ENCODE data around the gene LIN37. TPM values are rescaled to one million over a fixed set of nuclear protein-coding genes. Genes with fewer than 3 reads are reported as not detected.
A peak's percentile ranks its signal among the peaks of the same experiment; 100 is the strongest.

The LIN37 gene
- total and polyA plus RNA-seq, 9 of the 15 experiments (the other 6 are each of a cell fraction or from before 2014, with no cell fraction given) = 1.2 to 12.5 (median 8.6) TPM

DNA sequence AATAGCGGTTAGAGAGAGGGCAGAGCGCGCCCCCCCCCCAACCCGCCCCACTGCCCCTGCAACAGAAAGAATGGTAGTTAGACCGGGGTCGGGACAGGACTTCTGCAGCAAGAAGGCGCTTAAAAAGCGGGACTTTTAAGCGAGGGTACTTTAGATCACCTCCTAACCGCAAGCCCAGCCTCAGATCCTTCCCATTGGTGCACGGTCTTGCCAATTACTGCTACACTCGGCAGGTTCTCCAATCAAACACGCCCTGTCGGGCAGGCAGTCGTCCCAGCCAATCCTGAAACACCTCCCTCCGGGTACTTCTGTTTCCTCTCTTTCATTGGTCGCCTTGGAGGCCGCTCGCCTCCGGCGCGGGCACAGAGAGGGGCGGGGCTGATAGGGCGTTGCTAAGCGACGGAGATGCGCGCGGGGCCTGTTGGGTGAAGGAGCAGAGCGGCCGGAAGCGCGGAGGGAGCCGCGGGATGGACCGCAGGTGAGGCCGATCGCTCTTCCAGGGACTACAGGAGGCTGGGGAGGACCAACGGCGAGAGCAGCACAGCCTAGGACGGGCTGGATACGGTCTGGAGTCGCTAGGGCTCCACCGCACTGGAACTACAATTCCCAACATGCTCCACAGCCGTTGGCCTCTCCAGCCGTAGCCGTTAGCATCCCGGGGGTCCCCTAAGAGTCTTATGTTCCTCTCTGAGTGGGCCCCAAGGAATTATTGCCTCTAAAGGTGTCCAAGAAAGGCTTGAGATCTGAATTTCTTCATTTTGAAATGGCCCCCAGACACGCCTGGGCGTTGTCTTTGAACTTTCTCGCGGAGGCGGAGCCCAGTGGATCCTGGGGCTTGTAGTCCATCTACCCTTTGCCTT is 9.6 kb downstream of the LIN37 start, which contains the start of gene PROSER3 (continued):
- TF ChIP-seq, protein P1, sequence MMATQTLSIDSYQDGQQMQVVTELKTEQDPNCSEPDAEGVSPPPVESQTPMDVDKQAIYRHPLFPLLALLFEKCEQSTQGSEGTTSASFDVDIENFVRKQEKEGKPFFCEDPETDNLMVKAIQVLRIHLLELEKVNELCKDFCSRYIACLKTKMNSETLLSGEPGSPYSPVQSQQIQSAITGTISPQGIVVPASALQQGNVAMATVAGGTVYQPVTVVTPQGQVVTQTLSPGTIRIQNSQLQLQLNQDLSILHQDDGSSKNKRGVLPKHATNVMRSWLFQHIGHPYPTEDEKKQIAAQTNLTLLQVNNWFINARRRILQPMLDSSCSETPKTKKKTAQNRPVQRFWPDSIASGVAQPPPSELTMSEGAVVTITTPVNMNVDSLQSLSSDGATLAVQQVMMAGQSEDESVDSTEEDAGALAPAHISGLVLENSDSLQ (IDR thresholded peaks at IDR 0.05) = peak; percentile 100
- peak; percentile 95 for TF ChIP-seq EGR1 (conservative IDR thresholded peaks at IDR 0.05)
- peak; percentile 64 for TF ChIP-seq ATF7 (IDR thresholded peaks at IDR 0.05)
- peak; percentile 73; the same call in 1 of the 2 replicates for TF ChIP-seq ZNF644 (tag; IDR thresholded peaks at IDR 0.05; ENCODE audit: low read depth)
- peak; percentile 51; the same call in 1 of the 2 replicates for TF ChIP-seq DMBX1 (CRISPR knock-in tag; IDR thresholded peaks at IDR 0.05; ENCODE audit: borderline replicate concordance)
- TF ChIP-seq, protein P2, sequence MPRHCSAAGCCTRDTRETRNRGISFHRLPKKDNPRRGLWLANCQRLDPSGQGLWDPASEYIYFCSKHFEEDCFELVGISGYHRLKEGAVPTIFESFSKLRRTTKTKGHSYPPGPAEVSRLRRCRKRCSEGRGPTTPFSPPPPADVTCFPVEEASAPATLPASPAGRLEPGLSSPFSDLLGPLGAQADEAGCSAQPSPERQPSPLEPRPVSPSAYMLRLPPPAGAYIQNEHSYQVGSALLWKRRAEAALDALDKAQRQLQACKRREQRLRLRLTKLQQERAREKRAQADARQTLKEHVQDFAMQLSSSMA (CRISPR knock-in tag; IDR thresholded peaks at IDR 0.05) = peak; percentile 90
- peak; percentile 19 to 92; a peak in 2 of 4 replicates for TF ChIP-seq SIN3A (IDR thresholded peaks at IDR 0.05; ENCODE audit: borderline replicate concordance in 2 of 2, control insufficient read depth in 1 of 2, low read depth in 2 of 2, low read length in 2 of 2)
- no peak for TF ChIP-seq ZFP36 (IDR thresholded peaks at IDR 0.05; ENCODE audit: low read depth, low read length, partially characterized antibody)
- no peak for TF ChIP-seq TFAM (CRISPR knock-in tag; conservative IDR thresholded peaks at IDR 0.05)
- TF ChIP-seq BRD4 (IDR thresholded peaks at IDR 0.05) = 0 out of 2 replicates have a peak, but pooled peaks have one; percentile 53
- peak; percentile 60 for TF ChIP-seq L3MBTL2 (IDR thresholded peaks at IDR 0.05)
- peak in 2 of 3 experiments; percentile 62 to 89 for TF ChIP-seq YY1 (IDR thresholded peaks at IDR 0.05; ENCODE audit: borderline replicate concordance in 1 of 3, control insufficient read depth in 1 of 3, extremely low read depth in 1 of 3, insufficient read depth in 3 of 3, insufficient read length in 1 of 3, insufficient replicate concordance in 2 of 3, low read depth in 1 of 3, low read length in 2 of 3)
- TF ChIP-seq CTBP1 (IDR thresholded peaks at IDR 0.05; ENCODE audit: borderline replicate concordance) = peak; percentile 80; the same call in 1 of the 2 replicates
- 0 out of 2 replicates have a peak, but pooled peaks have one; percentile 39 for TF ChIP-seq ZNF165 (CRISPR knock-in tag; IDR thresholded peaks at IDR 0.05; ENCODE audit: borderline replicate concordance)
- peak; percentile 63 for TF ChIP-seq CREM (IDR thresholded peaks at IDR 0.05; ENCODE audit: low read depth)
- TF ChIP-seq TCF7 (IDR thresholded peaks at IDR 0.05; ENCODE audit: borderline replicate concordance) = 0 out of 2 replicates have a peak, but pooled peaks have one; percentile 56
- TF ChIP-seq ZNF695 (CRISPR knock-in tag; IDR thresholded peaks at IDR 0.05) = peak; percentile 85; the same call in 1 of the 2 replicates
- peak; percentile 88 for TF ChIP-seq GABPA (tag; conservative IDR thresholded peaks at IDR 0.05; ENCODE audit: low read depth)
- TF ChIP-seq ZNF212 (CRISPR knock-in tag; IDR thresholded peaks at IDR 0.05) = peak; percentile 54; the same call in 1 of the 2 replicates
- TF ChIP-seq RFX5 (IDR thresholded peaks at IDR 0.05; ENCODE audit: low read depth, low read length) = no peak
- TF ChIP-seq, protein P3, sequence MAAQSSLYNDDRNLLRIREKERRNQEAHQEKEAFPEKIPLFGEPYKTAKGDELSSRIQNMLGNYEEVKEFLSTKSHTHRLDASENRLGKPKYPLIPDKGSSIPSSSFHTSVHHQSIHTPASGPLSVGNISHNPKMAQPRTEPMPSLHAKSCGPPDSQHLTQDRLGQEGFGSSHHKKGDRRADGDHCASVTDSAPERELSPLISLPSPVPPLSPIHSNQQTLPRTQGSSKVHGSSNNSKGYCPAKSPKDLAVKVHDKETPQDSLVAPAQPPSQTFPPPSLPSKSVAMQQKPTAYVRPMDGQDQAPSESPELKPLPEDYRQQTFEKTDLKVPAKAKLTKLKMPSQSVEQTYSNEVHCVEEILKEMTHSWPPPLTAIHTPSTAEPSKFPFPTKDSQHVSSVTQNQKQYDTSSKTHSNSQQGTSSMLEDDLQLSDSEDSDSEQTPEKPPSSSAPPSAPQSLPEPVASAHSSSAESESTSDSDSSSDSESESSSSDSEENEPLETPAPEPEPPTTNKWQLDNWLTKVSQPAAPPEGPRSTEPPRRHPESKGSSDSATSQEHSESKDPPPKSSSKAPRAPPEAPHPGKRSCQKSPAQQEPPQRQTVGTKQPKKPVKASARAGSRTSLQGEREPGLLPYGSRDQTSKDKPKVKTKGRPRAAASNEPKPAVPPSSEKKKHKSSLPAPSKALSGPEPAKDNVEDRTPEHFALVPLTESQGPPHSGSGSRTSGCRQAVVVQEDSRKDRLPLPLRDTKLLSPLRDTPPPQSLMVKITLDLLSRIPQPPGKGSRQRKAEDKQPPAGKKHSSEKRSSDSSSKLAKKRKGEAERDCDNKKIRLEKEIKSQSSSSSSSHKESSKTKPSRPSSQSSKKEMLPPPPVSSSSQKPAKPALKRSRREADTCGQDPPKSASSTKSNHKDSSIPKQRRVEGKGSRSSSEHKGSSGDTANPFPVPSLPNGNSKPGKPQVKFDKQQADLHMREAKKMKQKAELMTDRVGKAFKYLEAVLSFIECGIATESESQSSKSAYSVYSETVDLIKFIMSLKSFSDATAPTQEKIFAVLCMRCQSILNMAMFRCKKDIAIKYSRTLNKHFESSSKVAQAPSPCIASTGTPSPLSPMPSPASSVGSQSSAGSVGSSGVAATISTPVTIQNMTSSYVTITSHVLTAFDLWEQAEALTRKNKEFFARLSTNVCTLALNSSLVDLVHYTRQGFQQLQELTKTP (IDR thresholded peaks at IDR 0.05; ENCODE audit: low read depth in 1 of 2, partially characterized antibody in 2 of 2) = peak; percentile 60 to 99

Data from K562 (cell line).